ENCODE measurements around the gene MSX2.

GRCh38 chr5:174752121-174752520 is 27.7 kb downstream of the MSX2 start:
- TF ChIP-seq POLR2AphosphoS5 (IDR thresholded peaks at IDR 0.05; ENCODE audit: low read depth, low read length) (no peak), REST (IDR thresholded peaks at IDR 0.05; ENCODE audit: insufficient read depth in 1 of 2, low read depth in 2 of 2, low read length in 1 of 2) (no peak), CTCF (IDR thresholded peaks at IDR 0.05) (no peak), TCF7L2 (IDR thresholded peaks at IDR 0.05; ENCODE audit: low read depth, low read length) (no peak), SIN3A (IDR thresholded peaks at IDR 0.05; ENCODE audit: borderline replicate concordance, insufficient read depth, low read depth, low read length) (no peak)
